NCI-H2107 treated with DMSO at 0.1 percent for 48 hours (cell line): Measurements from ENCODE around the gene CUBN.
A peak's percentile ranks its signal among the peaks of the same experiment; 100 is the strongest.

Source experiments
- DNase-seq: peaks from one replicate; lab custom pipeline; 2025; ENCODE audit not compliant: unreplicated experiment; lab: John Stamatoyannopoulos, UW

Gene CUBN

GRCh38 chr10:16887565-16887964 lies 242.0 kb downstream of the CUBN start:
- no peak for DNase-seq

GRCh38 chr10:16886031-16886430 lies 243.6 kb downstream of the CUBN start:
- no peak for DNase-seq

- DNase-seq, result no peak
Measured at GRCh38 chr10:16884497-16884896, 245.1 kb downstream of the CUBN start.

- no peak for DNase-seq
Measured at GRCh38 chr10:16883084-16883483, 246.5 kb downstream of the CUBN start.

GRCh38 chr10:16870331-16870730 lies 259.3 kb downstream of the CUBN start:
- DNase-seq, result no peak

- no peak for DNase-seq
Measured at GRCh38 chr10:16867990-16868389, 261.6 kb downstream of the CUBN start.

DNA sequence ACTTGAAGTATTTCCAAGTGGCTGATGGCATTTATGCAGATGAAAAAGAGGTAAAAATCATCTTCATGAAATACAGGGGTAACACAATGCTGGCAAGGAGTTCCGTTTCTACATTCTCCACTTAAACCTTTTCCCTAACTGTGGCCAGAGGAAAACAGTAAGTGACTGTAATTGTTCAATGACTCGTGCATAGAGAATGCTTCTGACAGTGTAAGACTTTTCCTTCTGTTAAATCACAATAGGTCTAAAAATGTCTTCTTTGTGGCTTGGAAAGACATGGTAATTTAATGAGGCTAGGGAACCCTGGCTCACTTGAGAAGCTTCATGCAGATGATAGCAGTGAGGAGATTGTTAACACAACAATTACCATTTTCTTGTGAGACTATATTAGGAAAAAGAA lies 262.1 kb downstream of the CUBN start:
- DNase-seq, result no peak

DNA sequence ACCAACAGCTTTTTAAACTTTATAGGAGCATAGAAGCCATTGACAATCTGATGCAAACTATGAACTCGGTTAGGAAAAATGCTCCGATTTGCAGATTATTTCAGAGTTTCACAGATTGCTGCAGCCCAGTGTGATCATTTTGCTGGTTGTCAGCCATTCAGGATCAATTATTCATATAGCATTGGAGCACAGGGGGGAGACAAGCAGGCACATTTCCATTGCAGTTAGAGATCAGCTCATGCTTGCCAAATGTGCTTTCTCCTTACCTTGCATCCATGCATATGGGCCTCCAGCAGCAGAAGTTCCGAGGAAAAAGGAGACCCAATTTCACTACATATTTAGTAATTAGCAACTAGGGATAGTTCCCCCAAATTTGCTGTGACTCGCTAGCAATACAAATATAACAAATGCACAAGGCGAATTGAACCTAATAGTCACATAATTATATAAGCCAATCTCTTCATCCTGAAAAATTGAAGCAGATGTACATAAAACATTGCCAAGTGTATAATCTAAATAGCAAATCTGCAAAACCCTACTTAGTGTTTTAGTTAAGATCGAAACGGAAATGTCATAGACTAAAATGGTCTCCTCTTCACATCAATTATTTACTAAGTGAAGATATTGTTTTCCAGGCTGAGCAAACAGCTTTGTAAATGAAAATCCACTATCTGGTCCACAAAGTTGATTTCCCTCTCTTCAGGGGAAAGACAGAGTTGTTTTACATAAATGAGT lies 262.9 kb downstream of the CUBN start:
- no peak for DNase-seq

- no peak for DNase-seq
Measured at GRCh38 chr10:16865766-16866165, 263.8 kb downstream of the CUBN start.

DNA sequence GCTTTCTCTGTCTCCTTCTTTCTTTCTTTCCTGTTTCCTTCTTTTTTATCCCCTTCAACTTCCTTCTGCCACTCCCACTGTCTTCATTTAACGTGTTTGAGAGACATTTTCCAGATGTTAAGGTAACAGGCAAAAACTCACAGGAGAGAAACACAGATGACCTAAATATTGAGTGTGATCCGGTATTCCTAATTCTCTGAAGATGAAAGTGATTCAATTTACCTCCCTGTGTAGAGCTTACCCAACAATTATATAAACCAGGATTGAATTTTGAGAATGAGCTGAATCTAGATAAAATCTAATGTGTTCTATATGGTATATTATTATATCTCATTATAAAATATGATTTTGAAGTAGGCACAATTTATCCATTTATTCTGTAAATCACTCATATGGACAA lies 265.8 kb downstream of the CUBN start:
- no peak for DNase-seq

DNA sequence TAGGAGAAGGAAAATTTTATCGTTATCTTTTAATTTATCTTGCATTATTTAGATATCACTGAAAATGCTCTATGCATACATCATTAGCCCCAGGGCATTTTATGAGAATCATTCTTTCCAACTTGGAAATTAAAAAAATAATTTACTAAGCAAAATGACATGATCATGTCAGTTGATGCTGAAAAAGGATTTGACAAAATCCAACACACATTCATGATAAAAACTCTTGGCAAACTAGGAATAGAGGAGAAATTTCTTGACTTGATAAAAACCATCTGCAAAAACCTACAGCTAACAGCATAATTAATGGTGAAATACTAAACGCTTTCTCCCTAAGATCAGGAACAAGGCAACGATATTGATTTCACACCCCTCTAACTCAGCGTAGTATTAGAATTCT lies 272.2 kb downstream of the CUBN start:
- DNase-seq, result no peak

DNA sequence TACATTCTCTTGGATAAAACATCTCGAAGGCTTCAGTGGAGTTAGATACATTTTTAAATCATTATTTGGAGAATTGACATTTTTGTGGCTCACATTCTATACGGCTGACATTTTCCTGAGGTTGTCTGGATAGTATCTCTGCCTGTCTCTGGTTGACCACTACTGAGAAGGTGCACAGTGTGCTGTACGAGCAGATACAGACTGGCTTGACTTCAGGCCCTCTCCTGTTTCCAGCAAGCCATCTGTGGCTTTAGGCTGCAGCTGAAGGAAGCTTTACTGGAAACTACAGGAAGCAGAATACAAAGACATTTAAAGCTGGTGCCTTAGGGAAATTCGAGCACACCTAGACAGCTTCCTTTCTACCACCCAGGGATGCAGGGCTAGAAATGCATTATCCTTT lies 273.0 kb downstream of the CUBN start:
- no peak for DNase-seq

DNA sequence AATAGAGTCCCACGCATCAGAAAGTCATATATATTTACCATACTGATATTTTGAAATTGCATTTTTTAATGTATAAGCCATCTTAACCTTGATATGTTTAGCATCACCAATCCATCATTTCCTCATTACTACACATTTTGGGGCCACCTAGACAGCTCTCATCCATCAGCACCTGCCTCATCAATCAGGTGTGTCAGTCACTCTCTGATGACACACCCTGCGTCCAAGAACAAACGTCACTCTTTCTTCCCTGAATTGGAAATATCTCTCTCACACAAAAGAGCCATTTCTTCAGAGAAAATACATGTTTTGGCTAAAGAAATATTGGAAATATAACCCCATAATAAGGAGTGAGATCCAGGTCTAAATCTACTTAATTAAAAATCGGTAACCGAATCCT lies 273.5 kb downstream of the CUBN start:
- DNase-seq, result no peak

GRCh38 chr10:16854623-16855022 lies 275.0 kb downstream of the CUBN start:
- DNase-seq, result no peak

GRCh38 chr10:16853809-16854208 lies 275.8 kb downstream of the CUBN start:
- DNase-seq, result no peak

DNA sequence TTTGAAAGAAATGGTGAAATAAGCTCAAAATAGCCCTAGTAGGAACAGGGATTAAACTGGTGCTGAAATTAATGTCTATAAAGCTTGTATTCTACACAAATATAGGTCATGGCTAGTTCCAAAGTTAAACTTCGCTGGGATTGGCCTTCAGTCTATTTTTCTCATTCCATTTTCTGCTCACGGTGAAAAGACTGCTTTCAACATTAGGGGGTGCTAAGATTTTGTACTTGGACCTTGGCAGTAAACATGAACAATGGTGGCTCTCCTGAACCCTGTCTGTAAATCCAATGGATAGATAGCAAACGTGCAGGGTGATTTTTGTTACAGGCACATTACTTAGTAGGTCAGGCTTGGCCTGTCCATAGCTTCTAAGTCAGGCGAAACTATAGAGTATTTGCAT lies 276.4 kb downstream of the CUBN start:
- DNase-seq, result no peak

DNA sequence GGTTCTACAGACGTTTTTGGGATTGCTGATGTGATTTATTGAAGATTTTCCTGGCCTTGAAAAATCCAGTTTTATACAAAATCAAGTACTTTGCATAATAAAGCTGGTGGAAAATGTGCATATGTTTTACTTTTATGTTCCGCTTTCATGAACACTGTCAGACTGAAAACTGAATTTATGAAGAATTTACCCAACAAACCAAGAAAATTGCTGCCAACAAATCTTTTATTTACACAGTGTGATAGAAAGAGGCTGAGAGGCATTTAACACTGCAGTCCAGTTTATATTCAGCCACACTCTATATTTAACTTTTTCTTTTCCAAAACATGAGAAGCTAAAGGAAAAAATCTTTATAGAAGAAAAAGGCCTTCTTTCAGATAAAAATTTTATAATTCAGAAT lies 277.0 kb downstream of the CUBN start:
- DNase-seq, result no peak

DNA sequence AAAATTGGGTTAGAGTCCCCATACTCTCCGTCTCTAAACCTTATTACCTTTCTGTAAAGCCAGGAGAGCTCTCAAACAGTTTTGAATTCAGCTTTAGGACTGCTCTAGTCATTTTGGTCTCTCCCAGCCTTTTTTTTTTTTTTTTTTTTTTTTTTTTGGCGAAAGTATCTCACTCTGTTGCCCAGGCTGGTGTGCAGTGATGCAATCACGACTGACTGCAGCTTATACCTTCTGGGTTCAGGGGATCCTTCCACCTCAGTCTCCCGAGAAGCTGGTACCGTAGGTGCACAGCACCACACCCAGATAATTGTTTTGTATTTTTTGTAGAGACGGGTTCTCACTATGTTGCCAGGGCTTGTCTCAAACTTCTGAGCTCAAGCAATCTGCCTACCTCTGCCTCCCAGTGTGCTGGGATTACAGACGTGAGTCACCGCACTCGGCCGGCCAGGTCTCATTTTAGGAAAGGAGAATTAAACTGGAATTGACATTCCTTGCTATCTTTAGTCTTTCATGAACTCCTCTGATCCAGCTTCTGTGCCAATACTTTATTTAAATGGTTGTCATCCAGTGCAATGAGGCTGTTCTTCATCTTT lies 281.0 kb downstream of the CUBN start:
- DNase-seq, result no peak

DNA sequence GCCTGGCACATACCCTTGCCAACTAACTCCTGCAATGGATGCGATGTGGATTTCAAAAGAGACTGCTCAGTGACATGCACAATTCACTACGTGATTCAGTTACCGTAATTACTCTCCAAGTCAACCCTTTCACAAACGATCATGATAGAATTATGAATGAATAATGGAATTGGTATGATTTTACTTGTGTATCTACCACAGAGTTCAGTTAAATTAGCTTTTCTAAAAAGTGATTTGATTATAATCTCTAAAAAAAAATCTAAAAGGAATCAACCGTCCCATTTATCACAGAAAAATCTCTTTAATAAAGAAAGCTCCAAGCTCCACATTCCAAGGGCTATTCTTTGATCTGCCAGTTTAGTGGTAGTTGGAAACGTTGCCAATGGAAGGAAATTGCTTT lies 282.0 kb downstream of the CUBN start:
- DNase-seq, result no peak

- no peak for DNase-seq
Measured at GRCh38 chr10:16845248-16845647, 284.4 kb downstream of the CUBN start.

DNA sequence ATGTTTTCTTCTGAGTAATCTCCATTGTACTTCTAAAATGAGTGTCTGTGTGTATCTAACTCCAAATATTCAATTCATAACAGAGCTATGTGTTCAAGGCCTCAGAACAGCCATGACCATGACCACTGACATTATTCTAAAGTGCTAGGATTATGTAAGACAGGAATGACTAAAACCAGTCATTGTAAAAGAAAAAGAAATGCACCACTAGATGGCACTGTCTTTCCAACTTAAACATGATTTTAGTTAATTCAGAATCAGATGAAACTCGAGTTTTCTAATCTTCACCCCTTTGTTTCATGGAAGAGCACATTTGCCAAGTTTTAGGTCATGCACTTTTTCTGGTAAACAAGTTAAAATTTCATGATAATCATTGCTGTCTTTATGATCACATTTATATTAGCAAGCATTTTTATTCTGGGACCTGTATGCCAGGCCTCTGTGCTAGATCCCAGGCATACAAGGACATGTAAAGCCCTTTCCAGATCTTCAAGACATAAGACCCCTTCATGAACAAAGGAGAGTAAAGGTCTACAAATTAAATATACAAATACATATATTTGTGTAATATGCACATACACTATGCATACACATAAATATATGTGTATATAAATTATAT lies 286.2 kb downstream of the CUBN start:
- DNase-seq, result peak; percentile 20

GRCh38 chr10:16835228-16835627 lies 294.4 kb downstream of the CUBN start:
- DNase-seq, result no peak
